G401.6 (cell line): Measurements from ENCODE around the gene SLAMF7.
"Not testable (repeated sequence)": the region's sequence is repeated elsewhere in the genome, so short reads cannot be mapped to it uniquely, and the experiment has no call there.

Experiments
- FAIRE-seq: peaks from 2 replicates; lab custom pipeline; 2012; peaks lifted over from hg19 to GRCh38; lab: Jason Lieb, UNC

SLAMF7 gene

GRCh38 chr1:160720356-160721085 is 18.5 kb upstream of the SLAMF7 start:
- no peak for FAIRE-seq

GRCh38 chr1:160721473-160721872 is 17.6 kb upstream of the SLAMF7 start:
- FAIRE-seq, result no peak

GRCh38 chr1:160722726-160723125 is 16.3 kb upstream of the SLAMF7 start:
- no peak for FAIRE-seq

DNA sequence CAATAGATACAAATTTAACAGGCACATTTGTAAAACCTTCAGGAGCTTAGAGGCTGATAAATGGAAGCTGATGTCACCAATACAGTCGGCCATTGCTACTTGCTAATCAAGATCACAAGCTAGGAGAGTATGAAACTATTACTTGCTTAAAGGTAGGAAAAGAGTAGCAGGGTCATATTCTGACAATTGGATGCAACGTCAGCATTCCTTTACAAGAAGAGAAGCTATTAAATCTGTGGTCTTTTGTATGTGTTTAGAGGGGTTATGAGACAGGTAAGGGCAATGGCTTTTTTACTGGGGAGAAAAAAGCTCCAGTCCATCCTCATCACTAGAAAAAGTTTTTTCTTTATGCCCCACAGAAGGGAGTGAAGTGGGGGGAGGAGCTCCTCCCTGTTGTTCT is 15.7 kb upstream of the SLAMF7 start:
- FAIRE-seq, result no peak

GRCh38 chr1:160724465-160725242 is 14.4 kb upstream of the SLAMF7 start:
- no peak for FAIRE-seq

DNA sequence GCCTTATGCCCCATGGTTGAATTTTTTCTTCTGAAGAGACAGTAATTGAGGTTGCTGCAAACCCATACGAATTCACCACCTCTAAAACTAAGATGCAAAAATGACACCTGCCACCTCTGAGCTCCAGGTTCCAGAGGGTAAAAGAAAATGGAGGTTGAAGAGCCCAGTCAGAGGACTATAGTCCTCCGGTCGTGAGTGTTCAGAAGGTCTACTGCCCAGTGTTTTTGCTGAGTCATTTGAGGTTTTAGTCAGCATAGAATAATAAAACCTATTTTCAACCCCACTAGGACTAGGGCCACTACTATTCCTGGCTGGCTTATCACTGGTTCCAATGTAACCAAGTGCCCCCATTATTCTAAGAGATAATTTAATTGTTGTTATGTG is 12.9 kb upstream of the SLAMF7 start:
- FAIRE-seq, result no peak

- no peak for FAIRE-seq
These were observed 12.3 kb upstream of the SLAMF7 start for GRCh38 chr1:160726498-160727315.

DNA sequence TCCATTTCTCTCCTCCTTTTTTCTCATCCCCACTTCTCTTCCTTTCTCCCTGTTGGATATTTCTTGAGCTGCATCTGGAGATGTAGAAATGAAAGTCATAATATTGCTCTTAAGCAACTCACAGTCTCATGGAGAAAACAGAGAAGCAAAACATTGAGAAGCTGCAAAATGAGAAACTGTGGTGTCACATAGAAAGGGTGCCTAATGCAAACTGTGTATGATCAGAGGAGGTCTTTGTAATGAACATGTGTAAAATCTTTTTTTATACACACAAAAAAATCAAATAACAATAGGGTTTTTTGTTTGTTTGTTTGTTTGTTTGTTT is 11.8 kb upstream of the SLAMF7 start:
- FAIRE-seq, result no peak

DNA sequence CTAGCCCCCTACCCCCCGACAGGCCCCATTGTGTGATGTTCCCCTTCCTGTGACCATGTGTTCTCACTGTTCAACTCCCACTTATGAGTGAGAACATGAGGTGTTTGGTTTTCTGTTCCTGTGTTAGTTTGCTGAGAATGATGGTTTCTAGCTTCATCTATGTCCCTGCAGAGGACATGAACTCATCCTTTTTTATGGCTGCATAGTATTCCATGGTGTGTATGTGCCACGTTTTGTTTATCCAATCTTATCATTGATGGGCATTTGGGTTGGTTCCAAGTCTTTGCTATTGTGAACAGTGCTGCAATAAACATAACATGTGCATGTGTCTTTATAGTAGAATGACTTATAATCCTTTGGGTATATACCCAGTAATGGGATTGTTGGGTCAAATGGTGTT is 7.5 kb upstream of the SLAMF7 start:
- FAIRE-seq, result not testable (repeated sequence)

GRCh38 chr1:160731990-160732389 is 7.1 kb upstream of the SLAMF7 start:
- FAIRE-seq, result no peak

GRCh38 chr1:160733898-160734297 is 5.1 kb upstream of the SLAMF7 start:
- no peak for FAIRE-seq

GRCh38 chr1:160734301-160734700 is 4.7 kb upstream of the SLAMF7 start:
- no peak for FAIRE-seq

- FAIRE-seq, result no peak
These were observed 776 bp upstream of the SLAMF7 start for GRCh38 chr1:160738271-160738670.

DNA sequence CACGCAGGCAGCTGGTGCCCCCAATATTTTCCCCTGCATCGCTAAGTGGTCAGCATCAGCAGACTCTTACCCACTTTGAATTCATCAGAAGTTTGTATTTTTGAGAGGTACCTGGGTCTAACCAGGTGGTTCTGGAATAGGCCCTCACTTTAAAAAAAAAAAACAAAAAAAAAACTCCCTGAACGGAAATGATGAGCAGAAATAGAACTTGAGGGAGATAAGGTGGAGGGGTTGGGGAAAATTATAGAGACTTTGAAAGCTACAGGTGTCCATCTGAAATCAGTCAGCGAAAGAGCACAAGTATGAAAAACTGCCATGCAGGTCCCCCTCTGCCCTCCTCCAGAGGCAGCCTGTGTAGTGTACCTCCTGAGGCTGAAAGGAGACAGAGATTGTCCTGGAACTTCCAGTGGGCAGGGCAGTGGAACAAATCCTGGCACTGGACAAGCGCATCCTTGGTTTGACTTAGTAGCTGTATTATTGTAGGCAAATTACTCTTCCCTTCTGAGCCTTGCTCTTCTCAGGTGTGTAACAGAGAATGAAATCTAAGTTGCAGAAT is 1.2 kb downstream of the SLAMF7 start:
- no peak for FAIRE-seq

- no peak for FAIRE-seq
These were observed 2.0 kb downstream of the SLAMF7 start for GRCh38 chr1:160741092-160741501.

GRCh38 chr1:160741612-160742348 is 2.7 kb downstream of the SLAMF7 start:
- no peak for FAIRE-seq

DNA sequence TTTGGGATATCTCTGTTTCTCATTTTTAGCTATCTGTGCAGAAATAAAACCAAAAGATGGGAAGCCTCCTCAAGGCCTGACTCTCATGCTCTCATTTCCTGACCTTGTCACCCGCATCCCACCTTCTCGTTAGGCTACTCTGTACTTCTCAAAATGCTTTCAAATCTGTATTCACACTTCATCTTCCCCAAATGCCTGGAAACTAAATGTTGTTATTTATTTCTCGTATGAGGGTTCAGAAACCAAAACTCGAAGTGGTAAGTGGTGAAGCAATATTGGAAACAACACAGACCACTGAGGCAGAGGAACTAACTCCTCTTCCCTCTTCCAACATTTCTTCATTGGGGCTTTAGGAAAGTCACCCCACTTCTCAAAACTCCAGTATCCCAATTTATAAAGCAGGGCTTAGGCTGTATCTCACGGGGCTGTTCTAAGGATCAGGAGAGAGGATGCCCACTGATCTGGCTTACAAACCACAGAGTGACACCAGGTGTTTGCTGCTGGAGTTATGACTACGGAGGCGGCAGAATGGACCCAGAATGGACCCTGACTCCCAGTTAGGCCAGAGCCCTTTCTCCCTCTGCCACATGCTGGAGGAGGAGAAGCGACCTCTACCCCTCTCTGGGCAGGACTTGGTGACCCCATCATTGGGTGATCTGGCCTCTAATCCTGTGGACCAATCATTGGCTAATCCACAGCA is 3.5 kb downstream of the SLAMF7 start:
- FAIRE-seq, result no peak

- no peak for FAIRE-seq
These were observed 4.2 kb downstream of the SLAMF7 start for GRCh38 chr1:160743266-160743665.

DNA sequence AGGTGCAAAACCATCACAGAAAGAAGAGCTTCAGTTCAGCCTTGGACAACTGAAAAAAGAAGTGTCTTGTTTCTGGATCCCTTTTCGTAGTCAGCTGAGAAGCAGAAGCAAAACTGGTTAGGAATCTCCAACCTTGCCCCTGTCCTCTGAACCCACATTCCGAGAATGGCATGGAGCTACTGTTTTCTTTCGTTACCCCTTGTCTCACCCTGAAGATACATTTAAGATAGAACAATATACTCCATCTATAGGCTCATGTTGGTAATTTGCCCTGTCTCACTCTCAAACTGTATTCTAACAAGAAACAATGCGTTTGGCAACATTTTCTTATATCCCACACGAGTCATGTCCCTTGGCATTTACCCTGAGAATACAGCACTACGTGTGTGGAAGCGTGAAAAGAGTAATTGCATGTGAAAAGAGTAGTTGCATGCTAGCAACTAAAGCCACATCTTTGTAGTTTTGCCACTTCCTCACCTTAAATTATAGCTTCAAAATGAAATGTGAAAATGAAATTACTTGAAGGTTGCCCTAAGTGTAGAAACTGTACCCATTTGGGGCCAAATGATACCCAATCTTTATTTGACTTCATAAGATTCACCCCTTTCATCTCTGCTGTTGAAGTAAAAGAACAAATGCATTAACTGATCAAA is 5.3 kb downstream of the SLAMF7 start:
- FAIRE-seq, result no peak

DNA sequence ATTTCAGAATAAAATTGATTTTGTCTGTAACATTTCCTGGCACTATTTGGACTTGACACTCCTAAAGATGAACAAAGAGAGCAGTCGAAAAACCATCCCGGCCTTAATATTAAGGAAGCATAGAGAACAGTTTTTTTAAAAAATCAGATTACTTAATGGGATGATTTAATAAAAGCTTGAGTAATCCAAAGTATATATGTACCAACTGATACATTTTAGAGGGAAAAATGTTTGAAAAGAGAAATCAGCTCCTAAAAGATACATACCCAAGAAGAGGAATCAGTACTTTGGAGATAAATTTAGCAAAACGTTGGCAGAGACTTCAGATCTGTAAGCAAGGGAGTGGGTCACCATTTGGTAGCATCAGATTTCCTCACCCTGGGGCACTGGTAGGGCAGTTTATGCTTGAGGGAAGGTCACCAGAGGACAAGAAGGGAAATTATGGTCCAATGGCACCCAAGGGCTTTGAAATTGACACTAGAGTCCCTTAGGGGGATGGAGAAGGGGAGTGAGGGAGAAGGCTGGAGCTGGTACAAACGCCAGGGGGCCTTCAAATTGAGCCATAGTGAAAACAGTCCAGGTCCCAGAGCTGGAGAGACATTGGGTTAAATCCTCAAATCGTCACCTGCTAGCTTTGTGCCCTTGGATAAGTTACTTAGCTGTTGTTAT is 5.9 kb downstream of the SLAMF7 start:
- no peak for FAIRE-seq
